Adipocyte (in vitro differentiated cells): Measurements from ENCODE around the gene GAK.

ENCODE experiments used
- DNase-seq: peaks from one replicate; pipeline ENCODE4 v3.0.0-alpha.2; 2015; ENCODE audit warnings: low read depth
- H3K27me3 ChIP-seq: replicated peaks from 2 replicates; pipeline ENCODE4 v1.7.0; 2013; ENCODE audit warnings: mild to moderate bottlenecking, low read length, moderate library complexity; ENCODE audit not compliant: control insufficient read depth, insufficient read depth
- H3K36me3 ChIP-seq: 2 replicates; pipeline ENCODE4 v1.7.0; 2013; ENCODE audit warnings: low read length, mild to moderate bottlenecking, moderate library complexity; ENCODE audit not compliant: control insufficient read depth, insufficient read depth, severe bottlenecking
- H3K4me1 ChIP-seq: 2 replicates; pipeline ENCODE4 v1.7.0; 2013; ENCODE audit warnings: mild to moderate bottlenecking, low read length, moderate library complexity; ENCODE audit not compliant: control insufficient read depth, insufficient read depth
- H3K4me3 ChIP-seq: 2 replicates; pipeline ENCODE4 v1.7.0; 2013; ENCODE audit warnings: mild to moderate bottlenecking, low read length, moderate library complexity
- H3K9ac ChIP-seq: 2 replicates; pipeline ENCODE4 v1.7.0; 2013; ENCODE audit warnings: mild to moderate bottlenecking, low read length, moderate library complexity
- H3K9me3 ChIP-seq: 2 replicates; pipeline ENCODE4 v1.7.0; 2013; ENCODE audit warnings: mild to moderate bottlenecking, low read length, moderate library complexity; ENCODE audit not compliant: control insufficient read depth

Gene GAK

DNA sequence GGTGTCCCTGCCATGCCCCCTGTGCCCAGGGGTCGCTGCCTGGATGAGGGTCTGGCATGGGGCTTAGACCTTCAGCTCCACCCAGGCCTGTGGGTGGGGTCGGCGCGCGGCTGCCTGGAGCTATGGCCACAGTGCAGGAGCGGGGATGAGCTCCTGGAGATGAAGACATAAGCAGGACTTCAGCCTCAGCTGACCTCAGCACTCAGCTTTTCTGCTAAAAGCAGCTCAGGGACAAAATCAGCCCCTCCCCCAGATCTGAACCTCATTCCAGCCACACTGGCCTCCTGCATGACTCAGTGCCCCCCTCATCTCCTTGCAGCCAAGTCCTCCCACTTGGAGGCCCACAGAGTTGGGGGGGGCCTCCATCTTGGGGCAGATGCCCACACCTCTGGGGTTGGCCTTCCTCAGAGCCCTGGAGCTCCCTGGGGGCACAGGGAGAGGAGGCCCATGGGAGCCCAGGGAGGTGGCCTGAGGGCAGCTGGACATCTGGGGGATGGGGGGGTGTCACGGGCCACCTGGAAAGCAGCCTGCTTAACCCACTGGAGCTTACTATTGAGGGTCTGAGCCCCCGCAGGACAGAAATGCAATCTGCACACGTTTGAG is 86.8 kb downstream of the GAK start:
- H3K4me1 ChIP-seq: peaks cover 16% of the 10 kb centered on the region
- peak overlapping the region; percentile 37 for H3K4me3 ChIP-seq
- no peaks in the 10 kb centered on the region for H3K27me3 ChIP-seq
- DNase-seq: peak; percentile 18
- H3K36me3 ChIP-seq: peaks cover 15% of the 10 kb centered on the region
- H3K9ac ChIP-seq: peak overlapping the region; percentile 61
- H3K9me3 ChIP-seq: no peaks in the 10 kb centered on the region

DNA sequence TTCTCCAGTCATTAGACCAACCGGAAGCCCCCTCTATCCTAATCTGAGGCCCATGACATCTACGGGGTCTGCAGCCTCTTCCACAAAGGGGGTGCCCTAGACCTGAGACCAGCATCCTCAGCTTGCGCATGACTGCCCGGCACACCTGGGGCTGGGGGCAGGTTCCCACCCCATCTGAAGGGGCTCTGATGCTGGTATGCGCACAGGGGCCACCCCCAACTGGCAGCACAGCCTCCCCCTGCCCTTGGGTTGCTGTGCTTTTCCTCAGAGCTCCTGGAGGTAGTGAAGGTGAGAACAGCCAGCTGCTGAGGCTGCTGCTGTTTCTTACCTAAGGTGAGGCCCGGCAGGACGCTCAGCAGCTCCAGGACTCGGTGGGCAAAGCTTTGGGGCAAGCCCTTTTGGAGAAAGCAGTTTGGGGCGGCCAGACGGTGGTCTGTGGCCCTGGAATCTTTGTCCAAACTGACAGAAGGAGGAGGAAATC is 87.3 kb downstream of the GAK start:
- Histone ChIP-seq H3K36me3 (peaks cover 11% of the 10 kb centered on the region), H3K4me3 (peak overlapping the region; percentile 37), H3K9ac (peak overlapping the region; percentile 61), H3K27me3 (no peaks in the 10 kb centered on the region), H3K4me1 (peaks cover 16% of the 10 kb centered on the region), H3K9me3 (no peaks in the 10 kb centered on the region)
- no peak for DNase-seq

DNA sequence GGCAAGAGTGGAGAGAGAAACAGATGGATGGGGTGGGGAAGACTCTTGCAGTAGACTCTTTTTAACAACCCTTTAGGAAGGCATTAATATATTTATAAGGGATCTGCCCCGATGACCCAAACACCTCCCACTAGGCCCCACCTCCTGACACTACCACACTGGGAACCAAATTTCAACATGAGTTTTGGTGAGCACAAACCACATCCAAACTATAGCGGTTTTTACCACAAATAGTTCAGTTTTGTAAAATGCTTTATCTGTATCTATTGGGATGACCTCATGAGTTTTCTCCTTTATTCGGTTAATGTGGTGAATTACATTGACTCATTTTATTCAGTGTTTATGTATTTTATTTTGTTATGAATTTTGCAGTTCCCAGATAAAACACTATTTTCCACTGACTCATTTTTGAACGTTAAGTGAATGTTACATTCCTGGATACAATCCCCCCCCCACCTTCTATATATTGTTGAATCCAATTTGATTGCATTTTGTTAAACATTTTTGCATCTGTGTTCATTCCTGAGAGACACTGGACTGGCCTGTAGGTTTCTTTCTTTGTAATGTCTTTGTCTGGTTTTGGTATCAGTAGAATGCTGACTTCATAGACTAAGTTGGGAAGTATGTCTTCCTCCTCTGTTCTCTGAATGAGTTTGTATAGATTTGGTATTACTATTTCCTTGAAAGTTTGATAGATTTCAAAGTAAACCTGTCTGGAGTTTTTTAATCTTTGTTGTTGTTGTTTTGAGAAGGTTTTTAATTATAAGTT is 92.3 kb downstream of the GAK start:
- Histone ChIP-seq H3K27me3 (peaks cover 2% of the 10 kb centered on the region), H3K4me3 (no peak overlapping the region), H3K9ac (no peak overlapping the region), H3K36me3 (no peaks in the 10 kb centered on the region), H3K4me1 (peaks cover 2% of the 10 kb centered on the region), H3K9me3 (peaks cover 13% of the 10 kb centered on the region)
- no peak for DNase-seq

DNA sequence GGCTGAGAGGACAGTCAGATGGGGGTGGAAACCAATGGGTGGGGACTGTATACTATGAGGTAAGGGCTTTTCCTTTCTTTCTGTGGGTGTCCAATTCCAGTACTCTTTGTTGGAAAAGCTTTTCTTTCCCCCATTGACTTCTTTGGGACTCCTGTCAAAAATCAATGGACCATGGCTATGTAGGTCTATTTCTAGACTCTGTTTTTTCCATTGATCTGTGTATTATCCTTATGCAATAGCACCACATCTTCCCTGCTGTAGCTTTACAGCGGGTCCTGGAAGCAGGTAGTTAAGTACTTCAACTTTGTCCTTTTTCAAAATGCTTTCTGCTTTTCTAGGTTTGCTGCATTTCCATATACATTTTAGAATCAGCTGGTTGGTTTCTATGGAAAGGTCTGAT is 94.3 kb downstream of the GAK start:
- Histone ChIP-seq H3K9me3 (peaks cover 13% of the 10 kb centered on the region), H3K4me1 (no peaks in the 10 kb centered on the region), H3K36me3 (no peaks in the 10 kb centered on the region), H3K9ac (no peak overlapping the region), H3K4me3 (no peak overlapping the region), H3K27me3 (peaks cover 15% of the 10 kb centered on the region)
- DNase-seq: no peak

DNA sequence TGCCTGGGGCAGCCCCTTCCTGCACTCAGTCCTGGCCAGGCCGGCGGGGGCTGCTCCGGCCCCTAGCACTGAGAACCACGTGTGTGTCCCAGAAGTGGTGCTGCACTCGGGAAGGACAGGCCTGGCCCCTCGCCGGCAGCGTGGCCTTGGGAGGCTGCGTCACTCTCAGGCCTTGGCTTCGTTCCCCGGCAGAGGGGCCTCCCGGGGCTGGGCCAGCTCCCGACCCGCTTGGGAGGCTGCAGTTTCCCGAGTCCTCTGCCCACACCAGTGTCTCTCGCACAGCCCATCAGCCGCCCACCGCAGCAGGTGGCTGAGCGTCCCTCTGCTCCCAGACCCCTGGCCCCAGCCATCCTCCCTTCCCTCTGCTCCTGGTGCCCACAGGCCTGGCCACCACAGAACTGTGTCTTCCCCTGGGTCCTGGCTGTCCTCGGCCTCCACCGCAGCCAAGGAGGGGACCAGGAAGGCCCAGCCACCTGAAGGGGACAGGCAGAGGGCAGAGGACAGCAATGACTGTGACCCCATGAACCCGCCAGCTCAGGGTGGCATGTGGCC is 95.3 kb downstream of the GAK start:
- Histone ChIP-seq H3K9me3 (peaks cover 13% of the 10 kb centered on the region), H3K36me3 (no peaks in the 10 kb centered on the region), H3K4me3 (no peak overlapping the region), H3K4me1 (no peaks in the 10 kb centered on the region), H3K27me3 (peaks cover 22% of the 10 kb centered on the region), H3K9ac (no peak overlapping the region)
- no peak for DNase-seq

DNA sequence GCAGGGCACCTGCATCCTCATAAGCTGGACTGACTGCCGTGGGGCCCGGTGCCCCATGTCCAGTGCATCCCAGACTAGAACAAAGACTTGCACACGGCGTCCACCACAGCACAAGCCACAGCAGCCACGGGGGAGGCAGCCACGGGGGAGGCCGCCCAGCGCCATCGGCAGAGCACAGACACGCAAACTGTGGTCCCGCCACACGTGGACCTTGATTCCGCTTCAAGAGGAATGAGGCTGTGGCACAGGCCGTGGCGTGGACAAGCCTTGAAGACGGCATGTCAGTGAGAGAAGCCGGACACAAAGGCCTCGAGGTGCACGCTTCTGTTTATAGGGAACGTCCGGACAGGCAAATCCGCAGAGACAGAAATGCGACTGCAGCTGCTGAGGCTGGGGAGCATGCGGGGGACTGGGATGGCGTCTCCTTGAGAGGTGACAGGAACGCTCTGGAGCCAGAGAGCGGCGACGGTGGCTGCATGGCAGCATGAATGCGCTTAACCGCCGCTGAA is 96.1 kb downstream of the GAK start:
- Histone ChIP-seq H3K9me3 (peaks cover 13% of the 10 kb centered on the region), H3K36me3 (no peaks in the 10 kb centered on the region), H3K27me3 (peaks cover 22% of the 10 kb centered on the region), H3K4me3 (no peak overlapping the region), H3K9ac (no peak overlapping the region), H3K4me1 (no peaks in the 10 kb centered on the region)
- DNase-seq: no peak

DNA sequence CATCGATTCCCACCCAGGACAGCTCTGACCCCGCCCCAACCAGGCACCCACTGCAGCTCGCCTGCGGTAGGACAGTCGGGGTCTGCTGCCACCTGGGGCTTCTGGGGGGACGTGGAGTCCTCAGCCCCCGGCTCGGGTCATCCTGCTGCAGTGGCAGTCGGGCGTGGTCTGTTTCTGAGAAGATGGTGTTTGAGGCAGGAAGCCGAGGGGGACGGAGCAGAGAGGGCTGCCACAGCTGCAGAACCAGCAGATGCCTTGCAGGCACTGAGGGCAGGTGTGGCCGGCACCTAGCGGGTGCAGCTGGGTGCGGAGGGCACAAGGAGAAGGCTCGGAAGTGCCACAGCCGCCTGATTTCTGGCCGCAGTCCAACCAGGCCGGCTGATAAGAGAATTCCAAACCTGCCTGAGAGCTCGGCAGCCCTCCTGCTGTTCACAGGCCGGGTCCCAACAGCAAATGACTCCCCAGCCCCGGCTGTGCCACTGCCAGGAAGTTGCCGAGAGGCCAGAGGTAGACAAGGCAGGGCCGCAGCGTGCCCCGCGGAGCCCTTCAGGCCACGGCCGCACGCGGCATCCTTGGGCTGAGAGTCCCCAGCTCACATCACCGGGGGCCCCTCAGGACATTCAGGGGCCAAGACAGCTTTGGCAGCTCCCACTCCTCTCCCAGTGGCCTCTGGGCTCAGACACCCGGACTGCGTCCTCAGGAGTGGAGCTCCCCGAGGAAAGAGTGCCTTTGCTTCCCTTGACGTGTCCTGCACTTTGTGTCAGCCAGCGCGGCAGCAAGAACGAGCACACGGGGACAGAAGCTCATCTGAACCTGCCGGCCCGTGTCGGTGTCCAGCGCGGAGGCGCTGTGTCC is 96.7 kb downstream of the GAK start:
- no peak for DNase-seq
- Histone ChIP-seq H3K4me3 (no peak overlapping the region), H3K27me3 (peaks cover 26% of the 10 kb centered on the region), H3K36me3 (no peaks in the 10 kb centered on the region), H3K4me1 (no peaks in the 10 kb centered on the region), H3K9ac (no peak overlapping the region), H3K9me3 (peaks cover 13% of the 10 kb centered on the region)

DNA sequence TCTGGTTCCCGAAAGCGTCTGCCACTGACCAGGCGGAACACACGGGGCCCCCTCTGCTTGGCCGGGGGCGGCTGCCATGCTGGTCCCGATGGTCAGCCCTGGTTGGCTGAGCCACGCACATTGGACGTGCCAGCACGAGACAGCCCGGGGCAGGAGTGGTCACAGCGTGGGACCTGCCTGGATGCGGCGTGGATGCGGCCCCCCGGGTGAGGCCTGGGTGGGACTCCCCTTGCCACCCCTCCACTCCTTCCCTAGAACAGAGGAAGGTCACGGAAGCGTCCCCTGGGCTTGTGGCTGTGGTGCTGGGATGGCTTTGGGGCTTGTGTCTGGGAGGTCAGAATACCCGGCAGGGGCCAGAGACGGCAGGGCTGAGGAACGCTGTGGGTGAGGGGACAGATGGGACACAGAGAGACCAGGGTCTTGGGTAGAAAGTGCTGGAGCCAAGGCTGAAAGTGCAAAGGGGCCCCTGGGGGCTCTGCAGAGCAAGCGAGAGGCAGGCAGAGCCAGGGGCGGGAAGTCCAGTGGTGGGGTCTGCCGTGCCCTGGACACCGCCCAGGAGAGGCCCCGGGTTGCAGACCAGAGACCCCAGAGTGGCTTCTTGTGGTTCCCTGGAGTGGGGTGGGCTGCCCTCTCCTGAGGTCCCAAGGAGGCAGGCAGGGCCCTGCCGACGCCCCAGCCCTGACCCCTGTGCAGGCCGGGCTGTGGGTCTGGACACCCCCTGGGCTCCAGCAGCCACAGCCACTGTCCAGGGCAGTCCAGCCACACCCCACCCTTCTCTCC is 97.6 kb downstream of the GAK start:
- no peaks in the 10 kb centered on the region for H3K36me3 ChIP-seq
- peaks cover 13% of the 10 kb centered on the region for H3K9me3 ChIP-seq
- H3K4me1 ChIP-seq: no peaks in the 10 kb centered on the region
- H3K9ac ChIP-seq: no peak overlapping the region
- peaks cover 34% of the 10 kb centered on the region for H3K27me3 ChIP-seq
- H3K4me3 ChIP-seq: no peak overlapping the region
- DNase-seq: no peak

DNA sequence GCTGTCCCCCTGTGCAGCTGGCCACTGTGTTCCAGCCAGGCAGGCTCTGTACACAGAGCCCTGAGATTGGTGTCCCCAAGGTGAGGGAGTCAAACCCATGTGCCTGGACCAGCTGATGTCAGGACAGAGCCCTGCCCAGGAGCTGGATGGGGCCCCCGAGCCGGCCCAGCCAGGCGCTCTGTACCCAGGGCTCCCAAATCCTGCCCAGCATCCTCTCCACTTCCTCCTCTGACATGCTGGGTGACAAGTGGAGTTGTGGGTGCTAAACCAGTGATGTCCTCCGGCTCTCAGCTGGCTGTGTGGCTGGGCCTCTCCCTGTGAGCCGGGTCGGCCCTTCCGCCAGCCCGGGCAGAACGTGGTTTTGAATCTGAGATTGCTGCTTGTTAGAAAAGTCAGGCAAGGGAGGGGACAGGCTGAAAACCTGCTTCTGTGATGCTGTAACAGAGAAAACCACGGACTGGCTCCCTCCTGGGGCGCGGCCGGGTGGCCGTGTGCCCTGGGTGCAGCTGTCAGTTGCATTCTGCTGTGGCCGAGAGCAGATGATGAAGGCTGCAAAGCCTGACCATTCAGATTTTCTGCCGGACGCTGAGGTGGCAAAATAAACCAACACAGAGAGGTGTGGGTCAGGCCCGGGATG is 98.3 kb downstream of the GAK start:
- Histone ChIP-seq H3K4me3 (no peak overlapping the region), H3K4me1 (no peaks in the 10 kb centered on the region), H3K9me3 (peaks cover 13% of the 10 kb centered on the region), H3K27me3 (peaks cover 35% of the 10 kb centered on the region), H3K9ac (no peak overlapping the region), H3K36me3 (no peaks in the 10 kb centered on the region)
- DNase-seq: no peak

DNA sequence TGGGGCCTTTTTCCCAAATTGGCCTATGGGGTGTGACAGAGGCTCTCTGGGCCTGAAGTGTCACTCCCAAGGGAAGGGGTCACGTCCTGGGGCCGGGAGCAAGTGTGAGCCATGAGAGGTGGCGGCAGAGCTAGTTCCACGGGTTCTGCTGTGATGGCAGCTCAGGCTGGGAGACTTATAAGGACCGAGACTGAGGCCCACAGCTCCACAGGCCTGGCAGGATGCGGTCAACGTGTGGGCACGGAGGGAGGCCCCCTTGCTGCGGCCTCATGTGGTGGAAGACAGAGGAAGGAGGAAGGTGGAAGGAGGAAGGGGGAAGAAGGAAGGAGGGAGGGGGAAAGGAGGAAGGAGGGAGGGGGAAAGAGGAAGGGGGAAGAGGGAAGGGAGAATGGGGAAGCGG is 99.0 kb downstream of the GAK start:
- no peak overlapping the region for H3K4me3 ChIP-seq
- DNase-seq: no peak
- no peak overlapping the region for H3K9ac ChIP-seq
- no peaks in the 10 kb centered on the region for H3K36me3 ChIP-seq
- peaks cover 10% of the 10 kb centered on the region for H3K9me3 ChIP-seq
- H3K4me1 ChIP-seq: no peaks in the 10 kb centered on the region
- H3K27me3 ChIP-seq: peaks cover 38% of the 10 kb centered on the region
